HepG2 (cell line): ENCODE data around the gene PRICKLE2. TPM values are rescaled to one million over a fixed set of nuclear protein-coding genes. Genes with fewer than 3 reads are reported as not detected.

ENCODE experiments used
- ATAC-seq: fragments of 200-7000 bp; cut with Tn5 transposase; 3 replicates; pipeline ENCODE4 v1.9.1; 2020; ENCODE audit warnings: mild to moderate bottlenecking, moderate library complexity
- BruUV-seq: library from RNA; stranded (reverse); fragments of 400-500 nt; replicated peaks from 2 replicates; lab custom pipeline; 2021; lab: Mats Ljungman, UMichigan
- CTCF ChIA-PET: fragments of 300-600 bp; formaldehyde crosslinking; extraction: SDS; loops from one replicate; lab custom pipeline; 2021; ENCODE audit warnings: low total read pairs, inconsistent platforms, low intra/inter-chr PET ratio; lab: Yijun Ruan, JAX
- POLR2A ChIA-PET: fragments of 350-600 bp; sonication (Branson Sonifier 250); formaldehyde crosslinking; loops from one replicate; lab custom pipeline; 2020; ENCODE audit warnings: antibody characterized with exemption, inconsistent platforms; lab: Yijun Ruan, JAX
- DNase-seq: peaks from one replicate; pipeline ENCODE4 v3.0.0-alpha.2; 2015; ENCODE audit warnings: low spot score
- FAIRE-seq: peaks from 3 replicates; lab custom pipeline; 2011; peaks lifted over from hg19 to GRCh38; lab: Jason Lieb, UNC
- H2AFZ ChIP-seq: one replicate; pipeline ENCODE4 v1.6.1; 2011; ENCODE audit warnings: low read length, inconsistent platforms
- H3K27ac ChIP-seq: fragments of 300-600 bp; 3 replicates; pipeline ENCODE4 v1.8.0; 2011; ENCODE audit warnings: mixed run types, mild to moderate bottlenecking, mixed read lengths, low read length, inconsistent platforms; ENCODE audit not compliant: insufficient read depth; ENCODE audit errors: extremely low read length
- H3K27me3 ChIP-seq, 2 experiments: fragments of 200-600 bp in 1 of 2; 2 replicates in 1 of 2; 3 replicates in 1 of 2; pipeline versions ENCODE4 v1.6.0 to v1.8.0; 2011; ENCODE audit warnings: low read length in 2 of 2, mild to moderate bottlenecking in 2 of 2, moderate library complexity in 2 of 2, inconsistent platforms in 1 of 2; ENCODE audit not compliant: insufficient read depth in 2 of 2, control insufficient read depth in 1 of 2
- H3K36me3 ChIP-seq, 2 experiments: fragments of 200-600 bp in 1 of 2; replicated peaks in 1 of 2; 2 replicates in 1 of 2; 3 replicates in 1 of 2; pipeline versions ENCODE4 v1.5.1 to v1.8.0; 2011; ENCODE audit warnings: low read length in 2 of 2, inconsistent platforms in 1 of 2; ENCODE audit not compliant: insufficient read depth in 2 of 2, control insufficient read depth in 1 of 2
- H3K4me1 ChIP-seq: 2 replicates; pipeline ENCODE4 v1.5.1; 2012; ENCODE audit warnings: low read length, inconsistent platforms; ENCODE audit not compliant: insufficient read depth
- H3K4me2 ChIP-seq: 2 replicates; pipeline ENCODE4 v1.6.0; 2011; ENCODE audit warnings: low read depth, low read length, inconsistent platforms
- H3K4me3 ChIP-seq, 3 experiments: fragments of 200-600 bp in 1 of 3; sonication (generic), shearing (Covaris generic) in 1 of 3; replicated peaks in 1 of 3; 2 replicates each; pipeline ENCODE4 v1.5.1; 2011 to 2016; ENCODE audit warnings: low read length in 3 of 3, inconsistent platforms in 2 of 3, low read depth in 2 of 3, mild to moderate bottlenecking in 2 of 3, control low read depth in 1 of 3, mixed read lengths in 1 of 3; ENCODE audit not compliant: insufficient read depth in 1 of 3
- H3K79me2 ChIP-seq: one replicate; pipeline ENCODE4 v1.6.1; 2011; ENCODE audit warnings: low read length, inconsistent platforms; ENCODE audit not compliant: insufficient read depth
- H3K9ac ChIP-seq: 2 replicates; pipeline ENCODE4 v1.6.0; 2011; ENCODE audit warnings: mild to moderate bottlenecking, low read depth, low read length, inconsistent platforms; ENCODE audit not compliant: insufficient read depth
- H3K9me3 ChIP-seq: 2 replicates; pipeline ENCODE4 v1.5.1; 2012; ENCODE audit warnings: mild to moderate bottlenecking, low read length
- H4K20me1 ChIP-seq: 2 replicates; pipeline ENCODE4 v1.6.0; 2011; ENCODE audit warnings: inconsistent platforms, mild to moderate bottlenecking, low read length, moderate library complexity; ENCODE audit not compliant: insufficient read depth
- AHR ChIP-seq: IDR thresholded peaks from 2 replicates; pipeline ENCODE4 v1.6.1; 2018; ENCODE audit warnings: missing genetic modification reagents, missing compliant biosample characterization
- AKAP8 ChIP-seq: sonication (generic); formaldehyde crosslinking; IDR thresholded peaks from 2 replicates; pipeline ENCODE4 v1.5.1; 2020; ENCODE audit warnings: mild to moderate bottlenecking, missing genetic modification reagents
- EP300 ChIP-seq, 3 experiments: sonication (generic) in 1 of 3; formaldehyde crosslinking in 1 of 3; IDR thresholded peaks; 2 replicates each; pipeline versions ENCODE4 v1.5.1 to v1.6.1; 2011 to 2020; ENCODE audit warnings: low read depth in 2 of 3, low read length in 2 of 3, borderline replicate concordance in 1 of 3, improper control_type of control experiment in 1 of 3, mild to moderate bottlenecking in 1 of 3, missing genetic modification reagents in 1 of 3, moderate library complexity in 1 of 3
- ETV5 ChIP-seq: IDR thresholded peaks from 2 replicates; pipeline ENCODE4 v1.6.1; 2018; ENCODE audit warnings: missing biosample characterization, missing genetic modification reagents, inconsistent platforms, borderline replicate concordance
- HHEX ChIP-seq: IDR thresholded peaks from 2 replicates; pipeline ENCODE4 v1.6.1; 2016; ENCODE audit warnings: control low read depth
- LRRFIP1 ChIP-seq: sonication (generic); formaldehyde crosslinking; conservative IDR thresholded peaks from 2 replicates; pipeline ENCODE4 v1.4.0; 2020; ENCODE audit warnings: missing genetic modification reagents
- NFAT5 ChIP-seq: sonication (generic); formaldehyde crosslinking; IDR thresholded peaks from 2 replicates; pipeline ENCODE4 v1.4.0; 2020; ENCODE audit warnings: missing genetic modification reagents
- RAD21 ChIP-seq: fragments of 450-650 bp; formaldehyde crosslinking; IDR thresholded peaks from 2 replicates; pipeline ENCODE4 v1.5.0; 2020; ENCODE audit warnings: mild to moderate bottlenecking
- ZNF253 ChIP-seq: sonication (generic); formaldehyde crosslinking; IDR thresholded peaks from 2 replicates; pipeline ENCODE4 v1.8.0; 2022; ENCODE audit warnings: mild to moderate bottlenecking, missing genetic modification reagents, borderline replicate concordance
- ZNF567 ChIP-seq: sonication (generic); formaldehyde crosslinking; IDR thresholded peaks from 2 replicates; pipeline ENCODE4 v1.8.1; 2023; ENCODE audit warnings: mild to moderate bottlenecking, missing genetic modification reagents, borderline replicate concordance
- ZNF879 ChIP-seq: sonication (generic); formaldehyde crosslinking; IDR thresholded peaks from 2 replicates; pipeline ENCODE4 v1.8.1; 2023; ENCODE audit warnings: missing genetic modification reagents
- ZSCAN9 ChIP-seq: IDR thresholded peaks from 2 replicates; pipeline ENCODE4 v1.6.1; 2016; ENCODE audit warnings: borderline replicate concordance
- whole genome bisulfite sequencing: methylation state at CpG from one replicate; pipeline ENCODE4 v1.1.6; 2017; ENCODE audit warnings: low lambda C conversion rate; 5-methylcytosine and 5-hydroxymethylcytosine counted together
- in situ Hi-C: cut with HindIII; loops from 2 replicates; pipeline ENCODE4 v1.10.0; 2017; ENCODE audit warnings: low pct_unique_long_range_greater_than_20kb; ENCODE audit not compliant: extremely low pct_ligation_motif_present
- intact Hi-C: fragments of 100-400 bp; cut with micrococcal nuclease; formaldehyde crosslinking; loops from one replicate; pipeline ENCODE4 v1.10.0; 2022; ENCODE audit not compliant: unreplicated experiment
- polyA plus RNA-seq, 8 experiments: library from polyadenylated mRNA; depleted of rRNA in 3 of 8; stranded (reverse) in 7 of 8; unstranded in 1 of 8; fragments of >200 nt; fragmentation: Illumina TruSeq in 4 of 8; extraction: Trizol in 4 of 8; gene quantifications; 2 replicates each; pipeline versions ENCODE4 v1.2.1 to v1.2.3, GENCODE V29; 2011 to 2016; ENCODE audit warnings: low read depth in 4 of 8, missing spikeins in 1 of 8, mixed read lengths in 1 of 8; ENCODE audit not compliant: insufficient read depth in 1 of 8
- total RNA-seq, 5 experiments: library from RNA; depleted of rRNA; stranded (reverse); fragments of >200 nt; fragmentation: Illumina TruSeq; extraction: Trizol; gene quantifications; 2 replicates each; pipeline ENCODE4 v1.2.3, GENCODE V29; 2016; ENCODE audit warnings: low read depth in 1 of 5
- TF ChIP-seq, protein P1 (sequence below): sonication (generic); formaldehyde crosslinking; IDR thresholded peaks from 2 replicates; pipeline ENCODE4 v1.8.1; 2023; ENCODE audit warnings: missing genetic modification reagents, inconsistent platforms, borderline replicate concordance
- TF ChIP-seq, protein P2 (sequence below): sonication (generic); formaldehyde crosslinking; IDR thresholded peaks from 2 replicates; pipeline ENCODE4 v1.8.0; 2022; ENCODE audit warnings: low read depth, missing genetic modification reagents

The PRICKLE2 gene
- total and polyA plus RNA-seq, 2 of the 13 experiments (the other 11 are each of a cell fraction or from before 2014, with no cell fraction given): 0.01 to 0.07 TPM

GRCh38 chr3:64161481-64161952, 63.7 kb downstream of the PRICKLE2 start:
- CTCF ChIA-PET: no interaction called here
- FAIRE-seq (no peak), ATAC-seq (no peak), DNase-seq (peak; percentile 6)
- WGBS: 0% methylated on average over 2 of the region's 2 CpGs
- H3K27ac ChIP-seq: no peak overlapping the region
- H4K20me1 ChIP-seq: no peaks in the 10 kb centered on the region
- H3K9me3 ChIP-seq: no peaks in the 10 kb centered on the region
- in situ Hi-C loops: no loop called here
- intact Hi-C loops: no loop called here
- no TSS peak for BruUV-seq
- H3K4me1 ChIP-seq: peaks cover 10% of the 10 kb centered on the region
- H3K4me2 ChIP-seq: no peak overlapping the region
- H3K36me3 ChIP-seq: no peaks in the 10 kb centered on the region
- POLR2A ChIA-PET: no interaction called here
- H3K27me3 ChIP-seq: no peaks in the 10 kb centered on the region
- no peak overlapping the region for H3K4me3 ChIP-seq
- H3K9ac ChIP-seq: no peak overlapping the region
- no peak overlapping the region for H2AFZ ChIP-seq
- H3K79me2 ChIP-seq: no peaks in the 10 kb centered on the region
- TF ChIP-seq ZNF253 (CRISPR knock-in tag): no peak
- no peak for TF ChIP-seq LRRFIP1 (CRISPR knock-in tag)
- TF ChIP-seq, protein P1, sequence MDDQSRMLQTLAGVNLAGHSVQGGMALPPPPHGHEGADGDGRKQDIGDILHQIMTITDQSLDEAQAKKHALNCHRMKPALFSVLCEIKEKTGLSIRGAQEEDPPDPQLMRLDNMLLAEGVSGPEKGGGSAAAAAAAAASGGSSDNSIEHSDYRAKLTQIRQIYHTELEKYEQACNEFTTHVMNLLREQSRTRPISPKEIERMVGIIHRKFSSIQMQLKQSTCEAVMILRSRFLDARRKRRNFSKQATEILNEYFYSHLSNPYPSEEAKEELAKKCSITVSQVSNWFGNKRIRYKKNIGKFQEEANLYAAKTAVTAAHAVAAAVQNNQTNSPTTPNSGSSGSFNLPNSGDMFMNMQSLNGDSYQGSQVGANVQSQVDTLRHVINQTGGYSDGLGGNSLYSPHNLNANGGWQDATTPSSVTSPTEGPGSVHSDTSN (CRISPR knock-in tag): no peak
- no peak for TF ChIP-seq ETV5 (CRISPR knock-in tag)
- no peak for TF ChIP-seq EP300 (IDR thresholded peaks at IDR 0.05; ENCODE audit: low read depth in 2 of 2, low read length in 2 of 2)
- TF ChIP-seq EP300 (CRISPR knock-in tag; IDR thresholded peaks at IDR 0.05; ENCODE audit: borderline replicate concordance): no peak
- no peak for TF ChIP-seq NFAT5 (CRISPR knock-in tag)
- TF ChIP-seq ZSCAN9 (CRISPR knock-in tag): no peak
- TF ChIP-seq, protein P2, sequence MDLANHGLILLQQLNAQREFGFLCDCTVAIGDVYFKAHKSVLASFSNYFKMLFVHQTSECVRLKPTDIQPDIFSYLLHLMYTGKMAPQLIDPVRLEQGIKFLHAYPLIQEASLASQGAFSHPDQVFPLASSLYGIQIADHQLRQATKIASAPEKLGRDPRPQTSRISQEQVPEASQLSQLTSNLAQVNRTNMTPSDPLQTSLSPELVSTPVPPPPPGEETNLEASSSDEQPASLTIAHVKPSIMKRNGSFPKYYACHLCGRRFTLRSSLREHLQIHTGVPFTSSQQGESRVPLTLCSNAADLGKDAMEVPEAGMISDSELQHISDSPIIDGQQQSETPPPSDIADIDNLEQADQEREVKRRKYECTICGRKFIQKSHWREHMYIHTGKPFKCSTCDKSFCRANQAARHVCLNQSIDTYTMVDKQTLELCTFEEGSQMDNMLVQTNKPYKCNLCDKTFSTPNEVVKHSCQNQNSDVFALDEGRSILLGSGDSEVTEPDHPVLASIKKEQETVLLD (CRISPR knock-in tag): no peak
- no peak for TF ChIP-seq AKAP8 (CRISPR knock-in tag)
- TF ChIP-seq HHEX (CRISPR knock-in tag): no peak
- no peak for TF ChIP-seq ZNF567
- no peak for TF ChIP-seq AHR (CRISPR knock-in tag)
- no peak for TF ChIP-seq RAD21
- no peak for TF ChIP-seq ZNF879 (CRISPR knock-in tag)
